GM23338 (cell line): ENCODE results near the gene MTIF3. TPM values are rescaled to one million over a fixed set of nuclear protein-coding genes. Genes with fewer than 3 reads are reported as not detected.

Source experiments
- ATAC-seq: fragments of 200-7000 bp; cut with Tn5 transposase; 3 replicates; pipeline ENCODE4 v1.9.1; 2020
- DNase-seq: peaks from one replicate; pipeline ENCODE4 v3.0.0-alpha.2; 2015; ENCODE audit warnings: low spot score
- H2AFZ ChIP-seq: fragments of 200-600 bp; sonication (generic); 2 replicates; pipeline ENCODE4 v1.8.0; 2016; ENCODE audit warnings: antibody characterized with exemption, mild to moderate bottlenecking, moderate library complexity
- H3F3A ChIP-seq: fragments of 200-600 bp; sonication (generic); replicated peaks from 2 replicates; pipeline ENCODE4 v1.8.0; 2017; ENCODE audit warnings: antibody characterized with exemption, mixed run types, low read depth
- H3K27ac ChIP-seq: fragments of 200-600 bp; sonication (generic); 2 replicates; pipeline ENCODE4 v1.6.1; 2016; ENCODE audit warnings: low read depth
- H3K27me3 ChIP-seq: fragments of 200-600 bp; sonication (generic); 2 replicates; pipeline ENCODE4 v1.8.0; 2016; ENCODE audit warnings: mild to moderate bottlenecking, mixed run types, moderate library complexity; ENCODE audit not compliant: insufficient read depth
- H3K36me3 ChIP-seq: fragments of 200-600 bp; sonication (generic); 2 replicates; pipeline ENCODE4 v1.8.0; 2016; ENCODE audit warnings: mild to moderate bottlenecking; ENCODE audit not compliant: insufficient read depth
- H3K4me1 ChIP-seq: fragments of 200-600 bp; sonication (generic); 2 replicates; pipeline ENCODE4 v1.8.0; 2016; ENCODE audit warnings: mild to moderate bottlenecking, moderate library complexity; ENCODE audit not compliant: insufficient read depth
- H3K4me2 ChIP-seq: fragments of 200-600 bp; sonication (generic); 2 replicates; pipeline ENCODE4 v1.7.1; 2017; ENCODE audit warnings: mixed run types
- H3K4me3 ChIP-seq: fragments of 200-600 bp; sonication (generic); 2 replicates; pipeline ENCODE4 v1.6.1; 2016; ENCODE audit warnings: mixed run types
- H3K79me2 ChIP-seq: fragments of 200-600 bp; sonication (generic); replicated peaks from 2 replicates; pipeline ENCODE4 v1.8.0; 2017; ENCODE audit warnings: mild to moderate bottlenecking; ENCODE audit not compliant: insufficient read depth
- H3K9me2 ChIP-seq: fragments of 200-600 bp; sonication (generic); 2 replicates; pipeline ENCODE4 v1.8.0; 2017; ENCODE audit not compliant: insufficient read depth
- H4K20me1 ChIP-seq: fragments of 200-600 bp; sonication (generic); replicated peaks from 2 replicates; pipeline ENCODE4 v1.8.0; 2017; ENCODE audit warnings: mild to moderate bottlenecking; ENCODE audit not compliant: insufficient read depth
- H3K27ac Mint-ChIP-seq: 2 replicates; pipeline ENCODE4 v1.8.0; 2020; ENCODE audit warnings: inconsistent platforms, mild to moderate bottlenecking, moderate library complexity, mixed read lengths
- H3K27me3 Mint-ChIP-seq: 3 replicates; pipeline ENCODE4 v1.8.0; 2022; ENCODE audit warnings: low read depth, mild to moderate bottlenecking, moderate library complexity, mixed read lengths, inconsistent platforms; ENCODE audit not compliant: insufficient read depth, poor library complexity
- H3K36me3 Mint-ChIP-seq: 3 replicates; pipeline ENCODE4 v1.8.0; 2021; ENCODE audit warnings: low read depth, mild to moderate bottlenecking, inconsistent platforms, moderate library complexity, mixed read lengths
- H3K4me1 Mint-ChIP-seq: 3 replicates; pipeline ENCODE4 v1.8.0; 2020; ENCODE audit warnings: mild to moderate bottlenecking, inconsistent platforms, mixed read lengths
- H3K4me3 Mint-ChIP-seq: 3 replicates; pipeline ENCODE4 v1.8.0; 2021; ENCODE audit warnings: moderate library complexity, mild to moderate bottlenecking, inconsistent platforms, mixed read lengths
- H3K9me3 Mint-ChIP-seq: 3 replicates; pipeline ENCODE4 v1.8.0; 2020; ENCODE audit warnings: moderate library complexity, mild to moderate bottlenecking, inconsistent platforms, mixed read lengths
- CREB1 ChIP-seq: fragments of 250-450 bp; sonication (Bioruptor Pico); IDR thresholded peaks from 2 replicates; pipeline ENCODE4 v1.5.0; 2020; ENCODE audit warnings: low read depth, mild to moderate bottlenecking, moderate library complexity
- CTCF ChIP-seq, 2 experiments: fragments of 200-600 bp in 1 of 2; sonication (generic) in 1 of 2; conservative IDR thresholded peaks; 2 replicates each; pipeline versions ENCODE4 v1.5.1 to v1.6.1; 2016 to 2017; ENCODE audit warnings: antibody characterized with exemption in 2 of 2, low read depth in 2 of 2, mild to moderate bottlenecking in 2 of 2, moderate library complexity in 1 of 2
- ETS1 ChIP-seq: IDR thresholded peaks from 2 replicates; pipeline ENCODE4 v1.6.1; 2016; ENCODE audit warnings: antibody characterized with exemption
- EZH2 ChIP-seq: fragments of 200-600 bp; sonication (generic); IDR thresholded peaks from one replicate; pipeline ENCODE4 v1.8.0; 2017; ENCODE audit warnings: antibody characterized with exemption, mild to moderate bottlenecking, low read depth; ENCODE audit not compliant: unreplicated experiment
- EZH2phosphoT487 ChIP-seq: fragments of 200-600 bp; sonication (generic); IDR thresholded peaks from one replicate; pipeline ENCODE4 v1.8.1; 2018; ENCODE audit warnings: antibody characterized with exemption; ENCODE audit not compliant: unreplicated experiment
- JUNB ChIP-seq: IDR thresholded peaks from one replicate; pipeline ENCODE4 v1.6.1; 2016; ENCODE audit warnings: antibody characterized with exemption; ENCODE audit not compliant: unreplicated experiment
- NANOG ChIP-seq: IDR thresholded peaks from 2 replicates; pipeline ENCODE4 v1.6.1; 2016; ENCODE audit warnings: antibody characterized with exemption, borderline replicate concordance
- POLR2AphosphoS5 ChIP-seq: IDR thresholded peaks from 2 replicates; pipeline ENCODE4 v1.6.1; 2016; ENCODE audit warnings: antibody characterized with exemption, low read depth
- REST ChIP-seq: IDR thresholded peaks from one replicate; pipeline ENCODE4 v1.6.1; 2018; ENCODE audit warnings: antibody characterized with exemption; ENCODE audit not compliant: unreplicated experiment
- STAT1 ChIP-seq: IDR thresholded peaks from one replicate; pipeline ENCODE4 v1.6.1; 2016; ENCODE audit warnings: antibody characterized with exemption; ENCODE audit not compliant: unreplicated experiment
- ZNF114 ChIP-seq: fragments of 250-450 bp; sonication (Bioruptor Pico); IDR thresholded peaks from 2 replicates; pipeline ENCODE4 v1.5.0; 2020; ENCODE audit warnings: mild to moderate bottlenecking, moderate library complexity
- ZNF331 ChIP-seq: fragments of 250-450 bp; sonication (Bioruptor Pico); IDR thresholded peaks from 2 replicates; pipeline ENCODE4 v1.5.0; 2020; ENCODE audit warnings: low read depth, mild to moderate bottlenecking, moderate library complexity
- ZNF462 ChIP-seq: fragments of 250-450 bp; sonication (Bioruptor Pico); IDR thresholded peaks from 2 replicates; pipeline ENCODE4 v1.5.0; 2020; ENCODE audit warnings: mild to moderate bottlenecking, moderate library complexity
- polyA plus RNA-seq: library from polyadenylated mRNA; unstranded; fragments of >200 nt; fragmentation: Nextera tagmentation; extraction: Ambion mirVana; gene quantifications from 2 replicates; pipeline ENCODE4 v1.2.1, GENCODE V29; 2016
- total RNA-seq: library from RNA; depleted of rRNA; stranded (reverse); fragments of >200 nt; shearing (Covaris generic); gene quantifications from 2 replicates; pipeline ENCODE4 v1.2.3, GENCODE V29; 2014

The MTIF3 gene
- total and polyA plus RNA-seq, 2 experiments from 2014 or later, result 33.0 to 152 TPM

- no peak for TF ChIP-seq JUNB
Measured at GRCh38 chr13:27405546-27406134, 44.7 kb downstream of the MTIF3 start (continued).

- no peaks in the 10 kb centered on the region for H4K20me1 ChIP-seq
- Mint-ChIP-seq H3K27ac (no peak overlapping the region), H3K36me3 (no peaks in the 10 kb centered on the region), H3K4me3 (no peak overlapping the region), H3K4me1 (peaks cover 18% of the 10 kb centered on the region), H3K27me3 (peaks cover 3% of the 10 kb centered on the region), H3K9me3 (no peaks in the 10 kb centered on the region)
- H3K4me2 ChIP-seq, result no peak overlapping the region
- H3K9me2 ChIP-seq, result peaks cover 6% of the 10 kb centered on the region; the same call in 1 of the 2 replicates
- H3K4me3 ChIP-seq, result no peak overlapping the region
- no peaks in the 10 kb centered on the region for H3K27me3 ChIP-seq
- no peaks in the 10 kb centered on the region for H3K79me2 ChIP-seq
- H3K27ac ChIP-seq, result no peak overlapping the region
- DNase-seq (no peak), ATAC-seq (no peak)
- H3K36me3 ChIP-seq, result no peaks in the 10 kb centered on the region
- H3K4me1 ChIP-seq, result peaks cover 12% of the 10 kb centered on the region; the same call in 1 of the 2 replicates
- no peaks in the 10 kb centered on the region for H3F3A ChIP-seq
- TF ChIP-seq STAT1 (no peak), ETS1 (no peak), ZNF331 (CRISPR knock-in tag) (no peak), CREB1 (CRISPR knock-in tag) (no peak), CTCF (conservative IDR thresholded peaks at IDR 0.05; ENCODE audit: low read depth in 2 of 2) (no peak), ZNF114 (CRISPR knock-in tag) (no peak), EZH2 (no peak), ZNF462 (CRISPR knock-in tag) (no peak), REST (no peak), EZH2phosphoT487 (no peak), POLR2AphosphoS5 (no peak), JUNB (no peak), NANOG (no peak)
- no peak overlapping the region for H2AFZ ChIP-seq
Measured at GRCh38 chr13:27404680-27405079, 45.7 kb downstream of the MTIF3 start.
